Renal cortex interstitium (tissue), 11 donors: ENCODE data around the gene UPK3A. TPM values are rescaled to one million over a fixed set of nuclear protein-coding genes. Genes with fewer than 3 reads are reported as not detected.

ENCODE experiments used
- DNase-seq, 11 donors: peaks; one replicate each; pipeline ENCODE4 v3.0.0-alpha.2; 2013; ENCODE audit warnings: low read depth in 9 of 11, low spot score in 4 of 11; ENCODE audit errors: extremely low read depth in 1 of 11
- polyA plus RNA-seq, 3 donors: library from polyadenylated mRNA; unstranded; fragments of 120-200 nt; gene quantifications; one replicate each; pipeline ENCODE4 v1.2.1, GENCODE V29; 2013; ENCODE audit not compliant: insufficient read length in 3 of 3

Gene UPK3A
- polyA plus RNA-seq, 3 donors, result 0.65 to 1.3 (median 0.95) TPM

- DNase-seq, result no peak
Observed at GRCh38 chr22:45302751-45303150, 18.0 kb downstream of the UPK3A start.

GRCh38 chr22:45303181-45303580 lies 18.4 kb downstream of the UPK3A start:
- no peak for DNase-seq

GRCh38 chr22:45304971-45305370 lies 20.2 kb downstream of the UPK3A start:
- no peak for DNase-seq

- no peak for DNase-seq
Observed at GRCh38 chr22:45305456-45306075, 20.8 kb downstream of the UPK3A start.

GRCh38 chr22:45306139-45306538 lies 21.4 kb downstream of the UPK3A start:
- DNase-seq, result no peak

GRCh38 chr22:45308391-45308956 lies 23.7 kb downstream of the UPK3A start:
- DNase-seq, result no peak

GRCh38 chr22:45308957-45309421 lies 24.2 kb downstream of the UPK3A start:
- no peak for DNase-seq

GRCh38 chr22:45309422-45310227 lies 24.9 kb downstream of the UPK3A start, which contains the start of gene FAM118A:
Gene FAM118A (plus strand): TSS chr22:45309934. CDS start chr22:45322380, 12,446 bp downstream.
- DNase-seq, result peak; percentile 74 to 97 (median 87)

- DNase-seq, result no peak
Observed at GRCh38 chr22:45310331-45310976, 25.7 kb downstream of the UPK3A start.

- no peak for DNase-seq
Observed at GRCh38 chr22:45310977-45311531, 26.3 kb downstream of the UPK3A start.

GRCh38 chr22:45312415-45312814 lies 27.7 kb downstream of the UPK3A start:
- no peak for DNase-seq

- DNase-seq, result no peak
Observed at GRCh38 chr22:45312856-45313255, 28.1 kb downstream of the UPK3A start.

- DNase-seq, result no peak
Observed at GRCh38 chr22:45314054-45314721, 29.4 kb downstream of the UPK3A start.

GRCh38 chr22:45314786-45315185 lies 30.0 kb downstream of the UPK3A start:
- no peak for DNase-seq

- no peak for DNase-seq
Observed at GRCh38 chr22:45316796-45317526, 32.2 kb downstream of the UPK3A start.

GRCh38 chr22:45317551-45318167 lies 32.9 kb downstream of the UPK3A start:
- DNase-seq, result no peak

GRCh38 chr22:45318168-45318557 lies 33.4 kb downstream of the UPK3A start:
- DNase-seq, result peak; percentile 42 to 75 (median 65)
